Activated T-cell treated with anti-CD3 and anti-CD28 coated beads for 1 hour (primary cell): ENCODE results near the gene ISG15.
"Not testable (repeated sequence)": the region's sequence is repeated elsewhere in the genome, so short reads cannot be mapped to it uniquely, and the experiment has no call there.

Experiments
- DNase-seq: peaks from one replicate; pipeline ENCODE4 v3.0.0-alpha.2; 2020; ENCODE audit warnings: low read depth

ISG15 gene

DNA sequence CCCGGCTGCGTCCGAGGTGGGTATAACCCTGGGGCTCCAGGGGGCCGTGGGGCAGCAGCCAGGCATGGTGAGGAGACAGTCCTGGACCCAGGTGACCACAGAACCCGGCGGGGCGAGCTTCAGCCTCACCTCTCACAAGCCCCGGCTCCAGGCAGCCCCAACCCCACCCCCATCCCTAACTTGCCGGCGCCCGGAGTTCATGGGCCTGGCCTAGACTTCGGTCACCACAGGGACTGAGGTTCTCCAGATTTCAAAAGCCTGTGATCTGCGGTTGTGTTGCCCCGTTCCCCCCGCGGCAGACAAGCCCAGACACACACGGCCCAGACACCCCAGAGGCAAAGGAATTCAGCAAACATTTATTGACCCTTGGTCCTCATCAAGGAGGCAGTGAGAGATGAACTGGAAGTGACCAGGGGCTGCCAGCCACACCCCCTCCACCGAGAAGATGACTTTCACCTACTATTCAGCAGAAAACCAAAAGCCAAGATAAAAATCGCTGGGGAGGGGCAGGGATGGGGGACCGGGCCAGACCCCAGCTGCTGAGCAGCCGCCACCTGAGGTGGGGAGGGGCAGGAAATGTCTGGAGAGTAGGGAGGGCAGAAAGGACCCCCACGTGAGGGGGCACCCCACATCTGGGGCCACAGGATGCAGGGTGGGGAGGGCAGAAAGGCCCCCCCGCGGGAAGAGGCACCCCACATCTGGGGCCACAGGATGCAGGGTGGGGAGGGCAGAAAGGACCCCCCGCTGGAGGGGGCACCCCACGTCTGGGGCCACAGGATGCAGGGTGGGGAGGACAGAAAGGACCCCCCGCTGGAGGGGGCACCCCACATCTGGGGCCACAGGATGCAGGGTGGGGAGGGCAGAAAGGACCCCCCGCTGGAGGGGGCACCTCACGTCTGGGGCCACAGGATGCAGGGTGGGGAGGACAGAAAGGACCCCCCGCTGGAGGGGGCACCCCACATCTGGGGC lies 17.3 kb upstream of the ISG15 start:
- no peak for DNase-seq

DNA sequence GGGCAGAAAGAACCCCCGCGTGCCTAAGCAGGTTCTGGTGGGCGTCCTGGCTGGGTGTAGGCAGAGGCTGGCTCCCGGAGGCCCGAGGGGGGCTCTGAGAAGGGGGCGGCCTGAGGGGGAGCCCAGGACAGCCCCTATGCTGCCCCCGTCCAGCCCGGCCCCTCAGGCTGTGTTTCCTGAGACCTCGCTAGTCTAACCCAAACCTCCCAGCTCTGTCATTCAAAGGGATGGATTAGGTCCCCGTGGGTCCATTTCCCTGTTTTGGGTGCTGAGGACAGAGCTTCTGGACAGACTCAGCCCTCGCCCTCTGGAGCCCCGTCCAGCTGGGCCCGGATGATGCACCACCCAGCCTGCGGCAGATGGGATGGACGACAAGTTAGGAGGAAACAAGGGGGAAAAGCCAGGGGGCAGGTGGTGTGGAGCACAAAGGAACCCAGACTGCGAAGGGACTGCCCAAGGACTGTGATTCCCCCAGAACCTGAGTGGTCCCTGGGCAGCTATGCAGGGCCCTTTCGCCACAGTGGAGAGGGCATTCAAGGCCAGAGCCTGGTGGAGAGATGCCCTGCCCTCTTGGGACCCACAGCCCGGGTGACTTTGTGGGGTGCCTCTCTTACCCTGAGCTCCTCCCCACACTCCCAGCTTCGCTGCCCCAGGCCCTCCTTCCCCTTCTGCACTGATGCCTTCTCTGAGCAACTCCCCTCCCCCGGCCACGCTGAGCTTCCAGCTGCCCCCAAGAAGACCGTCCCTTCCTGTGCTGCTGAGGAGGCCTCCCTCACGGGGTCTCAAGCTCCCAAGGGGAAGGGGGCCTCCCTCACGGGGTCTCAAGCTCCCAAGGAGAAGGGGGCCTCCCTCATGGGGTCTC lies 16.2 kb upstream of the ISG15 start:
- DNase-seq, result no peak

DNA sequence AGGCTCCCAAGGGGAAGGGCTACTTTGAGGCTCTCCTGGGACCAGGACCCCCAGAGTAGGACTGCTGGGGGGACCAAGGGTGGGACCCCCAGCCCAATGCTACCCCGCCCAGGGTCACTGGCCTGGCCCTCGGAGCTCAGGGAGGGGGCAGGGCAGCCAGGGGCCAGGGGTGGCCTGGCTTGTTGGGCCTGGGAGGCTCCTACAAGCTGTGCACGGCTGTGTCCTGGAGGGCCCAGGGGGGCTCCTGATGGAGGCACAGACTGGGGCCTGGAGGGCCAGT lies 15.6 kb upstream of the ISG15 start:
- DNase-seq, result no peak

DNA sequence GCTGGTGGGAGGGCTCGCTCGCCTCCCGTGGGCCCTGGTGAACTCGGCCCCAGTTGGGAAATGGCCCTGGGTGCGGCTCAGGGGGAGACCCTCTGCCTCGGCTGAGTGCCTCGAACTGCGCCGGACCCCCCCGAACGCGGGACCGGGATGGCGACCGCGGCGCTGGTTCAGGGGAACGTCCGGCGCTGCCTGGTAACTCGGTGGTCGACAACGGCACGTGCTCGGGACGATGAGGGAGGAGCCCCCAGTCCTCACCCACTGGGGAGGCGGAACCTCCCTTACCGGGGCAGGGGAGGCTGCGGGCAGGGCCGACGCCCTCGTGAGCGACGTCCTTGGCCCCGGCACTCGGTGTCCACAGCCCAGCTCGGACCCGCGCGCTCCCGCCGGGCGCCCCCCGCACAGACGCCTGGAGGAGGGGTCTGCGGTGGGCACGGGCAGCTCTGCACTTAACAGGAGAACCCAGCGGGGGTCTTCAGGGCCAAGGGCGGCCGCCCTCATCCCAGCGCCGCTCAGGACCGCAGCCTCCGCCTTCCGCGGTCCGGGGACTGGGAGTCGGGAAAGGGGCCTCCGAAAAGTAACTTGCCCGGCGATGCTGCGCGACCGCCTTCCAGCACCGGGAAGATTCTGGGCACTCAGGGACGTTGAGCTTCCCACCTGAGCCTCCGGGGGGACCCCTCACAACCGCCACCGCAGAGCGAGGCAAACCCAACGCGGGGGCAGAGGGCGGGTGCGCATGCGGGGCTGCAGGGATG lies 15.1 kb upstream of the ISG15 start:
- no peak for DNase-seq

DNA sequence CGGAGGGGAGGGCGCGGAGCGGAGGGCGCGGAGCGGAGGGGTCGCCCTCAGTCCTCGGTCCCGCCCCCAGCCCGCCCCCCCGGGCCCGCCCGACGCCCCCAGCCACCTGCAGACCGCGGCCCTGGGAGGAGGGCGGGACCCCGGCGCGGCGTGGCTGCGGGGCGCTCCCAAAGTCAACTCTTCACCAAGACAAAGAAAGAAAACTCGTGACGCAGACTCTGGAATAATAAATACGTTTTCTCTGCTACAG lies 14.6 kb upstream of the ISG15 start:
- no peak for DNase-seq

DNA sequence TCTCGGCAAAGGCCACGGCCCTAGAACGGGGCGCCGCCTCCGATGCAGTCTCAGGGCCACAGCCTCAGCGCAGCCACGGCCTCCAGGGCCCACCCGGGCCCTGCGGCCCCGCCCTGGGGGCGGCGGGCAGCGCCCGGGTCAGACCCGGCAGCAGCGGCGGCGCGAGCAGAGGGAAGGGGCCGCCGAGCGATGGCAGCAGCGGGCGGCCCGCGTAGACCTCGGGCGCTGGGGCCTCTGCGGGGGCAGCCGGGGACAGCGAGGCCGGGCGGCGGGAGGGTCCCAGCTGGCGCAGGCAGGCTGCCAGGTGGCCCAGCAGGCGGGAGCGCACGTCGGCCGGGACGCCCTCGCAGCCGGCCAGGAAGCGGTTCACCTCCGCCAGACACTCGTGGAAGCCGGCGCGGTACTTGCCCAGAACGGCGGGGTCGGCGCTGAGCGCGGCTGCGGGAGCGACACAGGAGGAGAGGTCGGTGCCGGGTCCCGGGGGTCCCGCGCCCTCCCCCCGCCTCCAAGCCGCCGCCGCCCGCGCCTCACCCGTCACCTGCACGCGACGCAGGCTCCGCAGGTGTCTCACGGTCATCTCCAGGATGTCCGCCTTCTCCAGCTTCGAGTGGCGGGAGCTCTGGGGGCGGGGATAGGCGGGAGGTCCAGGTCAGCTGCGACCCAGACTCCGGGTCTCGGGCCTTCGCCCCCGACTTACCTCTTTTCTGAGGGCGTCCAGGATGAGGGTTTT lies 14.1 kb upstream of the ISG15 start:
- no peak for DNase-seq

DNA sequence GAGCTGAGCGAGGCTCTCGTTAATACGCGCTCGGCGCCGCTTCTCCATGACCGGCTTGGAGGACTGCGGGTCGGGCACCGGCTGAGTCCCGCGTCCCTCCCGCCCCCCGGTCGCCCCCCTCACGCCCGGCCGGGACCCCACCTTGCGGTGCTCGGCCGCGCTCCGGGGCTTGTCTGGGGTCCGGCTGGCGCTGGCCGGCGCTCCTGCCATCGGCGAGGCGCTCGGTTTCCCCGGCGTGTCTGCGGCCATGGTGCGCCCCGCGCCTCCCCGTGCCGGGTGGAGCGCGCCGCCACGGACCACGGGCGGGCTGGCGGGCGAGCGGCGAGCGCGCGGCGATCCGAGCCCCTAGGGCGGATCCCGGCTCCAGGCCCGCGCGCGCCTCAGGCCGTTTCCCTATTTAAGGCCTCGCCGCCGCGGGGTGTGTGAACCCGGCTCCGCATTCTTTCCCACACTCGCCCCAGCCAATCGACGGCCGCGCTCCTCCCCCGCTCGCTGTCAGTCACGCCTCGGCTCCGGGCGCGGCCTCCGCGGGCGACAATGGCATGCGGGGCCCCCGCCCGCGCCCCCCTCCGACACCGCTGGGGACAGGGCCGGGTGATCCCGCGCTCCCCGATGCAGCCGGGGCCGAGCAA lies 13.5 kb upstream of the ISG15 start, which contains the start of gene HES4:
TSS of gene HES4 (minus strand) at position 373 of the 632 bp plus-strand sequence. CDS start at position 249, 124 bp downstream.
- DNase-seq, result no peak

DNA sequence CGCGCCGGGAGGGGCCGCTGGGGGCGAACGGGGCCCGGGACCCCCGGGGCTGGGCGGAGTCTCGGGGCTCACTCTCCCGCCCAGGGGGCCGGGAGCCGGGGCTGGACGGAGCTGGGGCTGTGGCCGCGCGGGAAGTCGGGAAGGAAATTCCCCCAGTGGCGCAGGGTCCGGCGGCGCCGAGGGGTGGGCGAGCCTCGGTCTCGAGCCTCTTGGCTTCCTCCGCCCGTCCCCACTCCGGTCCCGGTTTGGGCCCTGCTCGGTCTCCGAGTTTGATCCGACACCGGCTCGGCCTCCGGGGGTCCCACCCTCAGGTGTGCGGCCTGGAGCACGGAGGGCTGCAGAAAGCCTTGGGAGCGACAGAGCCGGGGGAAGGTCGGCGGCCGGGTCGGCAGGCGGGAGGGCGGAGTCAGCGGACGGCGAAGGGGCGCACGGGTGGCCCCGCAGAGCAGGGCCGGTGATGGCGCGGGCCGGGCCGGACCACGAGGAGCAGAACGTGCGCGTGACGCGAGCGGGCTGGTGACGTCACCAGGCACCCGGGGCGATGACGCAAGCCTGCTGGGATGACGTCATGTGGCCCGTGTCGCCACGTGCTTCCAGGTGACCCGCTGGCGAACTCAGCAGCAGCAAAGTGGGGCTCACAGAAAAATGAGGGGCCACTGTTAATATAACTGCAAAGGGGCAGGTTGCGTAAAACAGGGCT lies 12.8 kb upstream of the ISG15 start:
- peak; percentile 49 for DNase-seq

DNA sequence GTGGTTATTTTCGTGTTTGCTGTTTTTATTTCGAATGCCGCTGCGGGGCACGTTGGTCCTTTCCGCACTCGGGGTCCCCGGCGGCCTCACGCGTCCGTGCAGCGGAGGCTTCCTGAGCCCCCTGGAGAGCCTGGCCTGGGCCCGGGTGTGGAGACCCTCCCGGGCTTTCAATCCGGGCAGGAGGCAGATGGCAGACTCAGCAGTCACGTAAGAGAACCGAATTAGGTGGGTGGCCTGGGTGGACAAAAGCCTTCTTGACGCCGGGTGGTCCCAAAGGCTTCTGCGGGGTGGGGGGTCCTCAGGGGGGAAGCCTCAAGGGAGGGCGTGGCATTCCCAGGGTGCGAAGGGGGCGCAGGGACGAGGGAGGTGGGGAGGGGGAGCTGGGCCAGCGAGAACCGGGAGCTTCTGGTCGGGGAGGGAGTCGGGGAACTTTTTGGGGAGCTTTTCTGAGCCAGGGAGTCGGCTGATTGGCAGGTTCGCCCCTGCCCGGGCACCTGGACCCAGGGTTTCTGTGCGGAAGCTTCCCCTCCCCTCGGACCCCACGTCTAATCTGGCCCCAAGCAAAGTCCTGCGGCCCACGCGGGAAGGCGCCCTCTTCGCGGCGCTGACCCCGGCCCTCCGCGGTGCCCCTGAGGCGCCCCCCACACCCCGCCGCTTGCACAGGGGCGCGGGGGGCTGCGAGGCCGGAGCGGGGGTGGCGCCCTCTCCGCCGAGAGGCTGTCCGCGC lies 12.1 kb upstream of the ISG15 start:
- no peak for DNase-seq

DNA sequence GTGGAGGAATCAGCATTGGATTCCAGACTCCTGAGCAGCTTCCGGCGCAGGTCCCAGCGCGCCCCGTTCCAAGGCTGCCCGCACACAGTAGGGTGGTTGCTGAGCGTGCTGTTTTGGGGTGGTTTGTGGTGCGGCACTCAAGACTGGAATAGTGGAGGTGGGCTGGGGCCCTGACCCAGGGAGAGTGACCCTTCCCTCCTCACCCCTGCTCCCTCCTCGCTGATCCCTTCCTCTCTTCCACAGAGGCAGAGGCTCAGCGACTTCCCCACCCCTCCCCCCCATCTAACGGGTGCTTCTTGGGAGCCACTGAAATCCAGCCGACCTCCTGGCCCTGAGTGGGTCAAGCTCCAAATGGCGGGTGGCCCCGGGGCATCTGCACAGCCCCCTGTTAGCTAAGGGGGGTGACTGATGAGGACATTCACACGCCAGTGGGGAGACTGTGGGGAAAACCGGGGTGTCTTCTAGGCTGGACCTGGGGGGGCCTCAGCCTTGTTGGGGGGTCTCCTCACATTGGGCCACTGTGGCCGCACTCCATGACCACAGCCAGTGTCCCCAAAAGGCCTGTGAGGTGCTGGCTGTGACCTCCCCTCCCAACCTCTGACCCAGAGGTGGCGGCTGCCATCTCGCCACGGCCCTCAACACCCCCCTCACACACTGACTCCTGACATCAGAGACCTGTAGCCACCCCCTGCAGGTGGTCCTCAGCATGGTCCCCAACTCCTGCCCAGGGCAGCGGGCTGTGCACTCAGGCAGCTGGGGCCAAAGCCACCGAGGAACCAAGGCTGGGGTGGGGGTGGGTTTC lies 9.5 kb upstream of the ISG15 start:
- DNase-seq, result no peak

DNA sequence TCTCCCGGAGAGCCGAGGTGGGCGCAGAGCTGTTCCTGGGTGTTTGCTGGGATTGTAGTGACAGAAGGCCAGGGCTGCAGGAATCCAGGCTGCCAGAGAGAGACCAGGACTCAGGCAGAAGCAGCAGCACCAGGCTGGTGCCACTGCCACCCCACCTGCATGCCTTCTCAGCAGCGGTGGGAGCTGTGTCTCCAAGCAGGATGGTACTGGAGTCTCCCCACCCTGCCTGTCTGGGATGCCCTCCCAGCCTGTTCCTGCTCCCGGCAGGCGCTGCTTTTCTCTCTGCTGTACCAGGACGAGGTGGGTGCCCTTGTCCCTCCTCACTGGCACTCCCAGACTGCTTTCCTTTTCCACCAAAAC lies 8.9 kb upstream of the ISG15 start:
- no peak for DNase-seq

DNA sequence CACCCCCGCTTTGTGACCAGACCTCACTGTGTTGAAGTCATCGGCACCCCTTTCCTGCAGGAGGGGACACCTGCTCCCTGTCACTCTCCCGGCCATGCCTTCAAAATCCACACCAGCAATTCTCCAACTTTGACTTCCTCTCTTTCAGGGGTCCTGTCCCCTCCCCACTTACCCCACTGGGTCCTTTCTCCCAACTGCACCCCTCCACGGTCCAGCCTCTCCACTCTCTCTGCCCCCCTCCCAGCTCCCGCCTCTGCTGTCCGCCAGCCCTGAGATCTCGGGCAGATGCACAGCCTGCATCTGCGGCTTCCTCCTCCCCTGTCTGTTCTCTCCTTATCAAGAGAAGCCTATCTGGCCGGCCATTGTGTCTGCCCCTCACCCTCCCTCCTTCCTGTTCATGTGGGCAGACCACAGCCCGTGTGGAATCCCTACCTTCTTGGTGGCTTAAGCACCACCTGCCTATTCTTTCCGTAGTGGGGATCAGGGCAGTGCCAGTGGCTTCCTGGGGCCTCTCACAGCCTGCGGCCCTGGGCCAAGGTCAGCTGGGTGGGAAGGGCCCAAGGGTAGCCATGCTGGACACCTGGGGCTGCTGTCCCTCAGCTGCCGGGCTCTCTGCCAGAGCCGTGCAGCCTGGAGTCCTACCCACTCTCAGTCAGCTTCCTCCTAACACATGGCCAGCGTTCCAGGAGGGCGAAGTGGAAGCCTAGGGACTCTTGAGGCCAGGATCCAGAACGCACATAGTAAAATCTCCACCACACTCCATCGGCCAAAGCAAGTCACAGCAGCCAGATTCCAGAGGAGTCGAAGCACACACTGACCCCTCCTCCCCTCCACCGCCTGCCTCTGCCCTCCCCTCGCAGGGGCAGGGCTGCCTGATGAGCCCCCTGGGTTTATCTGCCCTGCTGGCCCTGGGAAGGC lies 8.3 kb upstream of the ISG15 start:
- DNase-seq, result no peak

DNA sequence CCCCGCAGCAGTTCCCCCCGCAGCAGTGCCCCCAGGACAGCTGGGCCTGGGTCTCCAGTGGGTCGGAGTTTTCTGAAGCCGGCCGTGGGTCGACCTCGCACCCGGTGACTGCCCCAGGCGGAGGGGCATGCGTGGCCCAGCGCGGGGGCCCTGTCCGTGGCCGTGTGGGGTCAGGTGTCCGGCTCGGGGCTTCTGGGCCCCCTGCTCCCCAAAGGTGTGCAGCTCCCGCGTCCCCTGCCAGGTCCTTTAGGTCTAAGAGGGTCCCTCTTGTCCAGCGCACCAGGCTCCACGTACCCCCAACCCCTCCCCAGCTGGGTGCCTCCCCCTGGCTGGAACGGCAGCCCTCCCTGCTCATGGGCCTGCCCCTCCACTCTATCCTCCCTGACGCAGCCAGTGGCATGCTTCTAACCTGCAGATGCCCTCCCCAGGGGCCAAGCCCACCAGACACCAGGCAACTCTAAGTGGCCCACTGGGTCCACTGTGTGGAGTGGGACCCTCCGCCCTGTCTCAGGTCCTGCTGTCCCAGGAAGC lies 7.5 kb upstream of the ISG15 start:
- no peak for DNase-seq

DNA sequence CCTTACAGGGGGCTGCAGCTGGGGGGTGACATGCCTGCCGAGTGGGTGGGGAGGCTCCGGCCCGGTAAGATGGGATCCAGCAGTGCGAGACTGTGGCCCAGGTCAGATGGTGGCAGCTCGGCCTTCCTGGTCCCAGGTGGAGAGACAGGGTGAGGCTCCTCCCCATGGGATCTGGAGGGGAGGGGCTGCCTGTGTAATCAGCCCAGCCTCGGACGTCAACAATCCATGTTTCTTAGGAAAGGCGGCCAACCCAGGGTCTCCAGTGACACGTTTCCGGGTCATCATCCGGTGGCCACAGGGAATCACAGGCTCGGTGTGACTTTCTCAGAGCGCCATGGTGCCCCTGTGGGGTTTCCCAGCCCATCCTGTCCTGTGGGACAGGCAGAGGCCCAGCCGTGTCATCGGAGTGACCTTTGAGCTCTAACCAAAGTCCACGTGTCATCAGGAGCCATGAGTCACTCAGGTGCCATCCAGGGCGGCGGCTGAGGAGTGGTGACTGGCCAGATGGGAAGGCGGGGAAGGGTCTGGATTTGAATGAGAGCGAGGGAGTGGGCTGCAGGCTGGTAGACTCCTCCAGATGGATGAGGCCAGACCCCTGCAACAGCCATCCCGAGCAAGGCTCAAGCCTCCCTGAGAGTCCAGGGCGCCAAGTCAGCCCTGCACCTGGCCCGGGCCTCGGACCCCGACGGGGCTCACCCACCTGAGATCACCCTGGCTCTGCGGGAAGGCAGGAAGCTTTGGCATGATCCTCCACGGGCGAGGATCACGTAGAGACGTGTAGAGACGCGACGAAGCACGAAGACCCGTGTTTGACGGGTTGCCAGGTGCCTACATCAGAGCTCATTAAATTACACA lies 6.8 kb upstream of the ISG15 start:
- DNase-seq, result no peak

DNA sequence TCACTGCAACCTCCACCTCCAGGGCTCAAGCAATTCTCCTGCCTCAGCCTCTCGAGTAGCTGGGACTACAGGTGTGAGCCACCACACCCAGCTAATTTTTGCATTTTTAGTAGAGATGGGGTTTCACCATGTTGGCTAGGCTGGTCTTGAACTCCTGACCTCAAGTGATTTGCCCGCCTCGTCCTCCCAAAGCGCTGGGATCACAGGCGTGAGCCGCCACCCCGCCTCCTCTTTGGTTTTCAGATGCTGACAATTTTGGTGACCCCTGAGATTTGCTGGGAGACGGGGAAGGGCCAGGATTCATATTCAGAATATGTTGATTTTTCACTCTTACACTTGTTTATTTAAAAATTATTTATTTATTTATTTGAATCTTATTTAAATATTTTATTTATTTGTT lies 3.2 kb upstream of the ISG15 start:
- not testable (repeated sequence) for DNase-seq

DNA sequence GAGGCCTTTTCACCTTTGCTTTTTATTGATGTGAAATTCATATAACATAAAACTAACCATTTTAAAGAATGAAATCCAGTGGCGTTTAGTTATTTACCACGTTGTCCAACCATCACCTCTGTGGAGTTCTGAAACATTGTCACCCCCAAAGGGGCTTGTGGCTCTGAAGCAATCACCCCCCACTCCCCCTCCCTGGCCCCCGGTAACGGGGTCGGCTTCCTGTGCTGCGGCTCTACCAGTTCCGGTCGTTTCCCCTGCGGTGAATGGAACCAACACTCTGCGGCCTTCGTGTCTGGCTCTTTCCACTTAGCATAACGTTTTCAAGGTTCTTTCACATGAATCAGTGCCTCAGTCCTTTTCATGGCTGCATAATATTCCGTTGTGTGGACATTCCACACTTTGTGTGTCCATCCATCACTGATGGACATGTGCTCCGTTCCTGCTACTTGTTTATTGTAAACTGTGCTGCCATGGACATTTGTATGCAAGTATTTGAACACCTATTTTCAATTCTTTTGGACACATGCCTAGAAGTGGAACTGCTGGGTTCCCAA lies 1.8 kb upstream of the ISG15 start:
- no peak for DNase-seq

DNA sequence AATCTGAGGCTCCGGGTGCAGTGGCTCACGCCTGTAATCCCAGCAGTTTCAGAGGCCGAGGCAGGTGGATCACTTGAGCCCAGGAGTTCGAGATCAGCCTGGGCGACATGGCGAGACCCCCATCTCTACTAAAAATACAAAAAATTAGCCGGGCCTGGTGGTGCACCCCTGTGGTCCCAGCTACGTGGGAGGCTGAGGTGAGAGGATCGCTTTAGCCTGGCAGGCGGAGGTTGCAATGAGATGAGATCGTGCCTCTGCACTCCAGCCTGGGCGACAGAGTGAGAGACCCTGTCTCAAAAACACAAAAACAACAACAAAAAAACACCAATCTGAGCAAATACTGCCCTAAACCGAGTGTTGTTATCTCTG lies 577 bp upstream of the ISG15 start:
- not testable (repeated sequence) for DNase-seq
